Cardiac muscle cell (in vitro differentiated cells and primary cell): ENCODE measurements around the gene SHANK1. TPM values are rescaled to one million over a fixed set of nuclear protein-coding genes. Genes with fewer than 3 reads are reported as not detected.
"Not testable (repeated sequence)": the region's sequence is repeated elsewhere in the genome, so short reads cannot be mapped to it uniquely, and the experiment has no call there.

Source experiments
- DNase-seq, 2 donors: peaks; one replicate each; pipeline versions ENCODE4 v3.0.0 to v3.0.0-alpha.2; 2010 to 2017; ENCODE audit warnings: low read depth in 1 of 2, low spot score in 1 of 2
- H3K27ac ChIP-seq: fragments of 200-600 bp; sonication (generic); 2 replicates; pipeline ENCODE4 v1.5.1; 2016
- H3K27me3 ChIP-seq: fragments of 200-600 bp; sonication (generic); 2 replicates; pipeline ENCODE4 v1.6.0; 2016; ENCODE audit warnings: control low read depth
- H3K36me3 ChIP-seq: fragments of 200-600 bp; sonication (generic); 2 replicates; pipeline ENCODE4 v1.5.1; 2016; ENCODE audit warnings: control low read depth
- H3K4me1 ChIP-seq: fragments of 200-600 bp; sonication (generic); 2 replicates; pipeline ENCODE4 v1.8.1; 2017; ENCODE audit warnings: low read depth, mild to moderate bottlenecking, mixed run types
- H3K4me3 ChIP-seq: fragments of 200-600 bp; sonication (generic); 2 replicates; pipeline ENCODE4 v1.5.1; 2016; ENCODE audit warnings: mild to moderate bottlenecking
- H3K9me3 ChIP-seq: fragments of 200-600 bp; sonication (generic); 2 replicates; pipeline ENCODE4 v1.5.1; 2017; ENCODE audit warnings: low read depth, mild to moderate bottlenecking, control low read depth
- polyA plus RNA-seq: library from polyadenylated mRNA; unstranded; fragments of >200 nt; fragmentation: Nextera tagmentation; extraction: Ambion mirVana; gene quantifications from 2 replicates; pipeline ENCODE4 v1.2.1, GENCODE V29; 2016
- total RNA-seq: library from RNA; depleted of rRNA; stranded (reverse); fragments of >200 nt; gene quantifications from 2 replicates; pipeline ENCODE4 v1.2.3, GENCODE V29; 2016
- TF ChIP-seq, protein P1 (sequence below): IDR thresholded peaks from 2 replicates; pipeline ENCODE4 v1.5.1; 2012; ENCODE audit warnings: low read depth, mild to moderate bottlenecking, low read length

SHANK1 gene
- total and polyA plus RNA-seq, 2 experiments from 2014 or later = 0.71 to 2.9 TPM

DNA sequence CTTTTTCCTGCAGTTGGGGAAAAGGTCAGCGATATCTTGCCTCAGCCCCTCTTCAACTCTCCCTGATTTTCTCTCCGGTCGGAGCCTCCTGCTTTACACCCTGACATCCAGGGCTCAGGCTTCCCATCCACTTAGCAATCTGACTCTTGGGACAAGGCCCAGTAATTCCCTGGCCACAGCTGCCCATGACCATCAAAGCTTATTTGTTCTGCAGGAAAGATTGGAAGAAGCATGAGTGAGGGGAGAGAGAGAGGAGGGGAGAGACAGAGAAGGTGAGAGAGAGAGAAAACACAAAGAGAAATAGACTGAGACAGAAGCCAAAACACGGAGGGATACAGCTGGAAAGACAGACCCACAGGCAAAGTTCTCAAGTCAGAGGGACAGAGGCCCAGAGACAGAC, 93.6 kb downstream of the SHANK1 start:
- Histone ChIP-seq H3K36me3 (no peaks in the 10 kb centered on the region), H3K27me3 (no peaks in the 10 kb centered on the region), H3K27ac (no peak overlapping the region), H3K4me1 (no peaks in the 10 kb centered on the region), H3K4me3 (no peak overlapping the region), H3K9me3 (no peaks in the 10 kb centered on the region)
- no peak for DNase-seq
- TF ChIP-seq, protein P1, sequence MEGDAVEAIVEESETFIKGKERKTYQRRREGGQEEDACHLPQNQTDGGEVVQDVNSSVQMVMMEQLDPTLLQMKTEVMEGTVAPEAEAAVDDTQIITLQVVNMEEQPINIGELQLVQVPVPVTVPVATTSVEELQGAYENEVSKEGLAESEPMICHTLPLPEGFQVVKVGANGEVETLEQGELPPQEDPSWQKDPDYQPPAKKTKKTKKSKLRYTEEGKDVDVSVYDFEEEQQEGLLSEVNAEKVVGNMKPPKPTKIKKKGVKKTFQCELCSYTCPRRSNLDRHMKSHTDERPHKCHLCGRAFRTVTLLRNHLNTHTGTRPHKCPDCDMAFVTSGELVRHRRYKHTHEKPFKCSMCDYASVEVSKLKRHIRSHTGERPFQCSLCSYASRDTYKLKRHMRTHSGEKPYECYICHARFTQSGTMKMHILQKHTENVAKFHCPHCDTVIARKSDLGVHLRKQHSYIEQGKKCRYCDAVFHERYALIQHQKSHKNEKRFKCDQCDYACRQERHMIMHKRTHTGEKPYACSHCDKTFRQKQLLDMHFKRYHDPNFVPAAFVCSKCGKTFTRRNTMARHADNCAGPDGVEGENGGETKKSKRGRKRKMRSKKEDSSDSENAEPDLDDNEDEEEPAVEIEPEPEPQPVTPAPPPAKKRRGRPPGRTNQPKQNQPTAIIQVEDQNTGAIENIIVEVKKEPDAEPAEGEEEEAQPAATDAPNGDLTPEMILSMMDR = no peak

DNA sequence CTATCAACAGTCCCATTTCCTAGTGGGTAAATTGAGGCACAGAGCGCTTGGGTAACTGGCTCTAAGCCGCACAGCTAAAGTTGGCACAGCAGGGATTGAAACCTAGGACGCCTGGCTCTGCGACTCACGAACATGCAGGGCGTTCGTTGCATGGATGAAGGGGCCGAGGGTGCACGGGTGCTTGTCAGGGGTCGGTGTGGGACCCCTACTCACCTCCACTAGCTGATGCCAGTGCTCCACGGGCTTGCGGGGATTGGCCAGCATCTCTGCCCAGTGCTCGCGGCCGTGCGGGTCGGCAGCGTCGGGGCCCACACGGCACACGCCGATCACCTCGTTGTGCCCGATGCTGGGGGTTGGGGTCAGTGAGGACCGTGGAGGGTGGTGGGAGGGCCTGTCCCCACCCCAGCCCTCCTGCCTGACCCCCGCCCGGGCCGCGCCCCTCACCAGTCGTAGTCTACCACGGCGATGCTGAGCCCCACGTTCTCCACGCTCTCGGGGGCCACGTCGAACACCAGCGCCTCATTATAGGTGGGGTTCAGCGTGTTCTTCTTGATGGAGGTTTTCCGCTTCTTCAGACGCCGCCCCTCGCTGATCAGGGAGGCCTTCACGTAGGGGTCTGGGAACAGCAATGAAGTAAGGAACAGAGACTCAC, 94.5 kb downstream of the SHANK1 start:
- H3K27me3 ChIP-seq = no peaks in the 10 kb centered on the region
- TF ChIP-seq, protein P1 = no peak
- H3K4me3 ChIP-seq = no peak overlapping the region
- no peaks in the 10 kb centered on the region for H3K4me1 ChIP-seq
- H3K27ac ChIP-seq = no peak overlapping the region
- H3K9me3 ChIP-seq = no peaks in the 10 kb centered on the region
- no peaks in the 10 kb centered on the region for H3K36me3 ChIP-seq
- DNase-seq = no peak

DNA sequence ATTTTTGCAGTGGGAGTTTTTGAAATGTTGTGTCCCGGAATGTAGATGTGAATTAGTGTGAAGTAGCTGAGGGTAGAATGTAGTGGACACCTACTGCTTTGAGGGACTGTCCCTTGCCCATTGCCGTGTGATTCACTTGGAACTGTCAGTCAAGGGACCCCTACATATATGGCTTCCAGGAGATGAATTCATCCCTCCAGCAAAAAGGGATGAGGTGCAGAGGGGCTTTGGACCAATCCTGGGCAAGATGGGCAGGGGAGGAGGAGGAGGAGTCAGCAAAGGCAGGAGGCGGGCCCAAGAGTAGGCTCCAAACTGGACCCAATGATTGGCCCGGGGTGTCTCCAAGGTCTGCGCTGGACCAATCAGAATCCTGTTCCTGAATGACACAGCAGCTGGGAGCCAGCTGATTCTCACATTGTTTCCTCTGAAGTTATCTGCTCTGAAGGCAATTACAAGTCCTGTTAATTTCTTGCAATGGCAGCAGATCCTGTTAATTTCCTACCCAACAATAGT, 99.2 kb downstream of the SHANK1 start:
- not testable (repeated sequence) for H3K4me1 ChIP-seq, H3K27me3 ChIP-seq, DNase-seq, H3K27ac ChIP-seq, H3K9me3 ChIP-seq, H3K36me3 ChIP-seq, H3K4me3 ChIP-seq

DNA sequence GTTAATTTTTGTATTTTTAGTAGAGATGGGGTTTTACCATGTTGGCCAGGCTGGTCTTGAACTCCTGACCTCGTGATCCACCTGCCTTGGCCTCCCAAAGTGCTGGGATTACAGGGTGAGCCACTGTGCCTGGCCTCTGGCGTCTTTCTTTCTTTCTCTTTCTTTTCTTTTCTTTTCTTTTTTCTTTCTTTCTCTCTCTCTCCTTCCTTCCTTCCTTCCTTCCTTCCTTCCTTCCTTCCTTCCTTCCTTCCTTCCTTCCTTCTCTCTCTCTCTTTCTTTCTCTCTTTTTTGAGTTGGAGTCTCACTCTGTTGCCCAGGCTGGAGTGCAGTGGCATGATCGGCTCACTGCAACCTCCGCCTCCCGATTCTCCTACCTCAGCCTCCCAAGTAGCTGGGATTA, 100.4 kb downstream of the SHANK1 start:
- H3K27ac ChIP-seq, H3K27me3 ChIP-seq, H3K4me1 ChIP-seq, H3K36me3 ChIP-seq, DNase-seq, H3K4me3 ChIP-seq, H3K9me3 ChIP-seq: not testable (repeated sequence)

DNA sequence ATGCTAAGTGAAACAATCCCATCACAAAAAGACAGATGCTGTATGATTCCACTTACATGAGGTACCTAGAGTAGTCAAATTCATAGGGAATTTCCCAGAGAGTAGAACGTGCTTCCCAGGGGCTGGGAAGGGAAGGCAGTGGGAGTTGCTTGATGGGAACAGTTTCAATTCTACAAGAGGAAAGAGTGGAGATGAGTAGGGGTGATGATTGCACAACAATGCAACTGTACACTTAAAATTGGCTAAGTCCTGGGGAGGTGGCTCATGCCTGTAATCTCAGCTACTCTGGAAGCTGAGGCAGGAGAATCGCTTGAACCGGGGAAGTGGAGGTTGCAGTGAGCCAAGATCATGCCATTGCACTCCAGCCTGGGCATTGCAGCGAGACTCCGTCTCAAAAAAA, 101.2 kb downstream of the SHANK1 start:
- H3K4me3 ChIP-seq, H3K9me3 ChIP-seq, H3K27me3 ChIP-seq, H3K36me3 ChIP-seq, H3K27ac ChIP-seq, H3K4me1 ChIP-seq: not testable (repeated sequence)
- peak in 1 of 2 donors; percentile 35 for DNase-seq

GRCh38 chr19:50612504-50613404, 106.8 kb downstream of the SHANK1 start:
- not testable (repeated sequence) for H3K27ac ChIP-seq, DNase-seq, H3K27me3 ChIP-seq, H3K9me3 ChIP-seq, H3K4me1 ChIP-seq, H3K4me3 ChIP-seq, H3K36me3 ChIP-seq

Other genes starting within 250 kb of the SHANK1 start
- gene EMC10, start 243.3 kb downstream of the SHANK1 start, total RNA-seq = 308 and 370 TPM in 2 replicates
- gene EMC10, start 243.3 kb downstream of the SHANK1 start, polyA plus RNA-seq = 280 and 382 TPM in 2 replicates
- gene GARIN5A, start 243.0 kb downstream of the SHANK1 start, total RNA-seq = 7.7 and 9.4 TPM in 2 replicates
- 4.8 and 9.3 TPM in 2 replicates for gene GARIN5A, start 243.0 kb downstream of the SHANK1 start, polyA plus RNA-seq
- gene JOSD2, start 208.6 kb downstream of the SHANK1 start, total RNA-seq = 21.4 and 25.4 TPM in 2 replicates
- gene JOSD2, start 208.6 kb downstream of the SHANK1 start, polyA plus RNA-seq = 29.5 and 44.8 TPM in 2 replicates
- not detected in 2 replicates for gene ASPDH, start 205.9 kb downstream of the SHANK1 start, total RNA-seq
- not detected in 2 replicates for gene ASPDH, start 205.9 kb downstream of the SHANK1 start, polyA plus RNA-seq
- 38.7 and 56.4 TPM in 2 replicates for gene LRRC4B, start 151.4 kb downstream of the SHANK1 start, total RNA-seq
- 5.8 and 6.2 TPM in 2 replicates for gene LRRC4B, start 151.4 kb downstream of the SHANK1 start, polyA plus RNA-seq
- gene SYT3, start 79.9 kb downstream of the SHANK1 start, total RNA-seq = 1.9 and 4.7 TPM in 2 replicates
- gene SYT3, start 79.9 kb downstream of the SHANK1 start, polyA plus RNA-seq = 2.1 and 4.3 TPM in 2 replicates
- gene C19orf81, start 70.4 kb downstream of the SHANK1 start, total RNA-seq = 23.5 and 36.8 TPM in 2 replicates
- gene C19orf81, start 70.4 kb downstream of the SHANK1 start, polyA plus RNA-seq = 42.2 and 67.4 TPM in 2 replicates
- gene CLEC11A, start 3.6 kb upstream of the SHANK1 start, total RNA-seq = 12.5 and 16.6 TPM in 2 replicates
- gene CLEC11A, start 3.6 kb upstream of the SHANK1 start, polyA plus RNA-seq = 26.7 and 29.4 TPM in 2 replicates
- not detected in 2 replicates for gene GPR32, start 50.7 kb upstream of the SHANK1 start, total RNA-seq
- gene GPR32, start 50.7 kb upstream of the SHANK1 start, polyA plus RNA-seq = not detected in 2 replicates
- not detected in 2 replicates for gene ACP4, start 70.6 kb upstream of the SHANK1 start, total RNA-seq
- 0.23 and 0.64 TPM in 2 replicates for gene ACP4, start 70.6 kb upstream of the SHANK1 start, polyA plus RNA-seq
- gene KLK1, start 104.0 kb upstream of the SHANK1 start, total RNA-seq = not detected in 2 replicates
- gene KLK1, start 104.0 kb upstream of the SHANK1 start, polyA plus RNA-seq = not detected in 2 replicates
- gene KLK15, start 113.8 kb upstream of the SHANK1 start, total RNA-seq = not detected in 2 replicates
- not detected in 2 replicates for gene KLK15, start 113.8 kb upstream of the SHANK1 start, polyA plus RNA-seq
- gene KLK3, start 135.1 kb upstream of the SHANK1 start, total RNA-seq = not detected in 2 replicates
- gene KLK3, start 135.1 kb upstream of the SHANK1 start, polyA plus RNA-seq = 1.00 TPM in 1 of 2 replicates, not detected in the other
- gene KLK2, start 153.6 kb upstream of the SHANK1 start, total RNA-seq = not detected in 2 replicates
- not detected in 2 replicates for gene KLK2, start 153.6 kb upstream of the SHANK1 start, polyA plus RNA-seq
- not detected in 2 replicates for gene KLK4, start 191.6 kb upstream of the SHANK1 start, total RNA-seq
- gene KLK4, start 191.6 kb upstream of the SHANK1 start, polyA plus RNA-seq = not detected in 2 replicates
- not detected in 2 replicates for gene KLK5, start 233.2 kb upstream of the SHANK1 start, total RNA-seq
- gene KLK5, start 233.2 kb upstream of the SHANK1 start, polyA plus RNA-seq = not detected in 2 replicates
- 0.30 and 0.99 TPM in 2 replicates for gene KLK6, start 249.8 kb upstream of the SHANK1 start, total RNA-seq
- gene KLK6, start 249.8 kb upstream of the SHANK1 start, polyA plus RNA-seq = 0.67 and 2.5 TPM in 2 replicates